Measurements from ENCODE around the gene CUL7. TPM values are rescaled to one million over a fixed set of nuclear protein-coding genes. Genes with fewer than 3 reads are reported as not detected.

The CUL7 gene
- total RNA-seq, 4 donors from 2014 or later: 20.7 to 39.6 (median 28.6) TPM

DNA sequence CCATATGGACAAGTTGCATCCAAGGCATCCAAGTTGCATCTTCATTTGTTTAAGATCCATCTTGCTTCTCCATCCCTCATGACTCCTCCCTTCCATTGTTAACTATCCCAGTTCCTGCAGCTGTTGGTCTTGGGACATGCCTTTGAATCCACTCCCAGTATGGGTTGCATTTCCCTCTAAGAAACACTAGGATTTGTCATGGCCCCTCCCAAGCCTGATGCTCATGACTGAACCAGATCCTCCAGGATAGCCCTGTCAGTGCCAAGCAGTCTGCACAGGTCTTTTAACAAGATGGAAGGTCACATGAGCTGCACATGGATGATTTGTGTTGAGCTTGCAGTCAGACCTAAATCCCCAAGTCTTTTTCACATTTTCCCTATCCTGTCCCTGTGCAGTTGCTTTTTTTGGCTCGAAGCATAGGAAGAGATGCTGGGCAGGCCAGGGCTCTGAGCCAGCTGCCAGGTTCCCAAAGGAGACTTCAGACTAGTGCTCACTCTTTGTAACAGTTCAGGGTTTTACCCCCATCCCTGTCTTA is 65.1 kb downstream of the CUL7 start:
- H3K4me3 ChIP-seq (replicated peaks in 1 of 3): no peak overlapping the region
- peaks cover 0 to 10% of the 10 kb centered on the region in 2 donors for H3K36me3 ChIP-seq
- H3K9me3 ChIP-seq: no peaks in the 10 kb centered on the region
- peaks cover 20 to 31% of the 10 kb centered on the region in 2 donors for H3K4me1 ChIP-seq
- intact Hi-C loops (cut with DNase I): no loop called here
- no peaks in the 10 kb centered on the region for H3K27me3 ChIP-seq
- WGBS, 2 donors: 7 to 18% methylated on average over 1 of the region's 1 CpG
- H3K27ac ChIP-seq: no peak overlapping the region
- DNase-seq: peak; percentile 11 to 30
- TF ChIP-seq, protein P1, sequence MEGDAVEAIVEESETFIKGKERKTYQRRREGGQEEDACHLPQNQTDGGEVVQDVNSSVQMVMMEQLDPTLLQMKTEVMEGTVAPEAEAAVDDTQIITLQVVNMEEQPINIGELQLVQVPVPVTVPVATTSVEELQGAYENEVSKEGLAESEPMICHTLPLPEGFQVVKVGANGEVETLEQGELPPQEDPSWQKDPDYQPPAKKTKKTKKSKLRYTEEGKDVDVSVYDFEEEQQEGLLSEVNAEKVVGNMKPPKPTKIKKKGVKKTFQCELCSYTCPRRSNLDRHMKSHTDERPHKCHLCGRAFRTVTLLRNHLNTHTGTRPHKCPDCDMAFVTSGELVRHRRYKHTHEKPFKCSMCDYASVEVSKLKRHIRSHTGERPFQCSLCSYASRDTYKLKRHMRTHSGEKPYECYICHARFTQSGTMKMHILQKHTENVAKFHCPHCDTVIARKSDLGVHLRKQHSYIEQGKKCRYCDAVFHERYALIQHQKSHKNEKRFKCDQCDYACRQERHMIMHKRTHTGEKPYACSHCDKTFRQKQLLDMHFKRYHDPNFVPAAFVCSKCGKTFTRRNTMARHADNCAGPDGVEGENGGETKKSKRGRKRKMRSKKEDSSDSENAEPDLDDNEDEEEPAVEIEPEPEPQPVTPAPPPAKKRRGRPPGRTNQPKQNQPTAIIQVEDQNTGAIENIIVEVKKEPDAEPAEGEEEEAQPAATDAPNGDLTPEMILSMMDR (IDR thresholded peaks at IDR 0.05): no peak
- no peak for TF ChIP-seq POLR2A (IDR thresholded peaks at IDR 0.05)

Other genes starting within 250 kb of the CUL7 start
- 100 to 1,000 TPM in 3 of 4 donors, 10 to 100 TPM in 1; 99.1 to 121 (median 103) TPM for gene RPL7L1, start 174.2 kb downstream of the CUL7 start, total RNA-seq
- not detected for gene PTCRA, start 137.8 kb downstream of the CUL7 start, total RNA-seq
- gene CNPY3, start 124.4 kb downstream of the CUL7 start, total RNA-seq: 10 to 100 TPM; 33.2 to 60.0 (median 45.0) TPM
- gene GNMT, start 93.1 kb downstream of the CUL7 start, total RNA-seq: 1 to 10 TPM in 3 of 4 donors, under 1 TPM in 1; 0.98 to 7.5 (median 2.5) TPM
- gene PEX6, start 74.7 kb downstream of the CUL7 start, total RNA-seq: 10 to 100 TPM; 23.7 to 39.9 (median 28.4) TPM
- 10 to 100 TPM; 22.8 to 47.0 (median 28.2) TPM for gene PPP2R5D, start 69.3 kb downstream of the CUL7 start, total RNA-seq
- 10 to 100 TPM; 45.9 to 78.1 (median 61.7) TPM for gene MEA1, start 39.9 kb downstream of the CUL7 start, total RNA-seq
- 100 to 1,000 TPM in 1 of 4 donors, 10 to 100 TPM in 3; 93.1 to 107 (median 97.7) TPM for gene KLHDC3, start 39.6 kb downstream of the CUL7 start, total RNA-seq
- 10 to 100 TPM; 41.5 to 68.5 (median 56.7) TPM for gene RRP36, start 32.2 kb downstream of the CUL7 start, total RNA-seq
- gene MRPL2, start 5.6 kb upstream of the CUL7 start, total RNA-seq: 10 to 100 TPM; 12.9 to 31.9 (median 17.7) TPM
- gene KLC4, start 5.8 kb upstream of the CUL7 start, total RNA-seq: 10 to 100 TPM; 23.4 to 41.0 (median 30.4) TPM
- 10 to 100 TPM; 43.8 to 58.9 (median 55.0) TPM for gene PTK7, start 22.5 kb upstream of the CUL7 start, total RNA-seq
- gene SRF, start 117.4 kb upstream of the CUL7 start, total RNA-seq: 10 to 100 TPM; 21.5 to 34.1 (median 22.6) TPM
- 10 to 100 TPM; 39.7 to 63.3 (median 59.0) TPM for gene CUL9, start 128.3 kb upstream of the CUL7 start, total RNA-seq
- gene DNPH1, start 175.6 kb upstream of the CUL7 start, total RNA-seq: 100 to 1,000 TPM in 1 of 4 donors, 10 to 100 TPM in 3; 33.1 to 122 (median 84.1) TPM
- gene TTBK1, start 189.6 kb upstream of the CUL7 start, total RNA-seq: under 1 TPM in 2 of 4 donors, not detected in 2; 0.11 to 0.15 TPM
- gene SLC22A7, start 244.4 kb upstream of the CUL7 start, total RNA-seq: not detected

Measured in thyroid gland (tissue), 4 donors.